Osteoblast (primary cell): ENCODE results near the gene CENPVL3. TPM values are rescaled to one million over a fixed set of nuclear protein-coding genes. Genes with fewer than 3 reads are reported as not detected.

Source experiments
- DNase-seq: peaks from one replicate; pipeline ENCODE4 v3.0.0; 2011; ENCODE audit warnings: low spot score, mixed read lengths; ENCODE audit not compliant: insufficient read length; ENCODE audit errors: missing footprints
- H2AFZ ChIP-seq: 2 replicates; pipeline ENCODE4 v1.6.0; 2011; ENCODE audit warnings: mild to moderate bottlenecking, low read length
- H3K27ac ChIP-seq: 2 replicates; pipeline ENCODE4 v1.5.1; 2011; ENCODE audit warnings: mild to moderate bottlenecking, low read depth, low read length, moderate library complexity
- H3K27me3 ChIP-seq: 2 replicates; pipeline ENCODE4 v1.6.0; 2012; ENCODE audit warnings: mild to moderate bottlenecking, control low read depth, inconsistent platforms, low read length, moderate library complexity; ENCODE audit not compliant: insufficient read depth
- H3K36me3 ChIP-seq: 2 replicates; pipeline ENCODE4 v1.5.1; 2011; ENCODE audit warnings: mild to moderate bottlenecking, low read length, control low read depth, moderate library complexity; ENCODE audit not compliant: insufficient read depth
- H3K4me1 ChIP-seq: 2 replicates; pipeline ENCODE4 v1.5.1; 2011; ENCODE audit warnings: mild to moderate bottlenecking, low read length, control low read depth, moderate library complexity; ENCODE audit not compliant: insufficient read depth
- H3K4me2 ChIP-seq: 2 replicates; pipeline ENCODE4 v1.6.0; 2011; ENCODE audit warnings: mild to moderate bottlenecking, low read length; ENCODE audit not compliant: insufficient read depth
- H3K4me3 ChIP-seq: fragments of 200-600 bp; sonication (generic); 3 replicates; pipeline ENCODE4 v1.5.1; 2012; ENCODE audit warnings: mild to moderate bottlenecking, low read length, inconsistent platforms; ENCODE audit not compliant: insufficient read depth
- H3K79me2 ChIP-seq: 2 replicates; pipeline ENCODE4 v1.6.0; 2012; ENCODE audit warnings: mild to moderate bottlenecking, low read length, control low read depth, inconsistent platforms; ENCODE audit not compliant: insufficient read depth
- H3K9me3 ChIP-seq: 2 replicates; pipeline ENCODE4 v1.5.1; 2011; ENCODE audit warnings: low read depth, low read length, control low read depth
- H4K20me1 ChIP-seq: 2 replicates; pipeline ENCODE4 v1.6.0; 2012; ENCODE audit warnings: mild to moderate bottlenecking, low read length, control low read depth; ENCODE audit not compliant: insufficient read depth
- CTCF ChIP-seq: IDR thresholded peaks from 2 replicates; pipeline ENCODE4 v1.5.1; 2011; ENCODE audit warnings: mild to moderate bottlenecking, low read depth, low read length, moderate library complexity; ENCODE audit errors: extremely low read depth
- total RNA-seq: library from RNA; depleted of rRNA; stranded (reverse); fragments of >200 nt; gene quantifications from 2 replicates; pipeline ENCODE4 v1.2.3, GENCODE V29; 2012

Gene CENPVL3
- total RNA-seq, 1 donor: not detected

- Histone ChIP-seq H2AFZ (no peak overlapping the region), H3K9me3 (no peaks in the 10 kb centered on the region), H3K4me2 (no peak overlapping the region), H3K27me3 (peaks cover 49% of the 10 kb centered on the region), H3K79me2 (no peaks in the 10 kb centered on the region), H3K4me1 (peaks cover 2% of the 10 kb centered on the region), H3K4me3 (no peak overlapping the region), H3K27ac (no peak overlapping the region), H4K20me1 (peaks cover 2% of the 10 kb centered on the region), H3K36me3 (no peaks in the 10 kb centered on the region)
- TF ChIP-seq CTCF: peak; percentile 73
- peak; percentile 78 for DNase-seq
Observed at GRCh38 chrX:51614353-51615012, 4.2 kb downstream of the CENPVL3 start.

- Histone ChIP-seq H3K36me3 (no peaks in the 10 kb centered on the region), H3K9me3 (no peaks in the 10 kb centered on the region), H2AFZ (no peak overlapping the region), H3K4me2 (peak overlapping the region; percentile 69), H3K79me2 (no peaks in the 10 kb centered on the region), H3K27me3 (peaks cover 25% of the 10 kb centered on the region), H3K4me3 (peak overlapping the region; percentile 1), H3K4me1 (peaks cover 17% of the 10 kb centered on the region), H3K27ac (peak overlapping the region; percentile 17), H4K20me1 (peaks cover 2% of the 10 kb centered on the region)
- no peak for TF ChIP-seq CTCF
- no peak for DNase-seq
Observed at GRCh38 chrX:51608766-51609165, 9.9 kb downstream of the CENPVL3 start.

- Histone ChIP-seq H4K20me1 (peaks cover 2% of the 10 kb centered on the region), H3K36me3 (no peaks in the 10 kb centered on the region), H3K27ac (peak overlapping the region; percentile 17), H3K9me3 (no peaks in the 10 kb centered on the region), H2AFZ (no peak overlapping the region), H3K4me2 (peak overlapping the region; percentile 69), H3K4me1 (peaks cover 17% of the 10 kb centered on the region), H3K27me3 (peaks cover 23% of the 10 kb centered on the region), H3K79me2 (no peaks in the 10 kb centered on the region), H3K4me3 (peak overlapping the region; percentile 1)
- no peak for TF ChIP-seq CTCF
- DNase-seq: no peak
Observed at GRCh38 chrX:51608126-51608525, 10.6 kb downstream of the CENPVL3 start.

- H3K4me1 ChIP-seq: peaks cover 17% of the 10 kb centered on the region
- no peak for TF ChIP-seq CTCF
- H3K27ac ChIP-seq: no peak overlapping the region
- H2AFZ ChIP-seq: no peak overlapping the region
- H3K4me2 ChIP-seq: no peak overlapping the region
- no peaks in the 10 kb centered on the region for H3K9me3 ChIP-seq
- no peak for DNase-seq
- H4K20me1 ChIP-seq: peaks cover 2% of the 10 kb centered on the region
- H3K36me3 ChIP-seq: no peaks in the 10 kb centered on the region
- H3K27me3 ChIP-seq: peaks cover 28% of the 10 kb centered on the region
- no peak overlapping the region for H3K4me3 ChIP-seq
- H3K79me2 ChIP-seq: no peaks in the 10 kb centered on the region
Observed at GRCh38 chrX:51606446-51606845, 12.3 kb downstream of the CENPVL3 start.
